Esophagus (tissue), 2 donors: ENCODE measurements around the gene UBASH3A. TPM values are rescaled to one million over a fixed set of nuclear protein-coding genes. Genes with fewer than 3 reads are reported as not detected.
A peak's percentile ranks its signal among the peaks of the same experiment; 100 is the strongest.

Source experiments
- H3K27ac ChIP-seq, 2 donors: one replicate each; pipeline ENCODE4 v1.5.1; 2013; ENCODE audit warnings: low read depth in 2 of 2, mild to moderate bottlenecking in 2 of 2, inconsistent platforms in 1 of 2, low read length in 1 of 2, moderate library complexity in 1 of 2
- H3K27me3 ChIP-seq, 2 donors: one replicate each; pipeline ENCODE4 v1.6.1; 2013; ENCODE audit warnings: low read length in 2 of 2, control low read depth in 1 of 2, mild to moderate bottlenecking in 1 of 2; ENCODE audit not compliant: insufficient read depth in 2 of 2, control insufficient read depth in 1 of 2
- H3K36me3 ChIP-seq, 2 donors: one replicate each; pipeline ENCODE4 v1.6.1; 2013; ENCODE audit warnings: low read length in 1 of 2; ENCODE audit not compliant: control insufficient read depth in 2 of 2, insufficient read depth in 2 of 2
- H3K4me1 ChIP-seq, 2 donors: one replicate each; pipeline ENCODE4 v1.6.1; 2013; ENCODE audit warnings: low read length in 1 of 2; ENCODE audit not compliant: control insufficient read depth in 2 of 2, insufficient read depth in 2 of 2
- H3K4me3 ChIP-seq, 2 donors: one replicate each; pipeline ENCODE4 v1.5.1; 2013; ENCODE audit warnings: low read length in 2 of 2, mild to moderate bottlenecking in 2 of 2, low read depth in 1 of 2, moderate library complexity in 1 of 2
- H3K9me3 ChIP-seq, 2 donors: one replicate each; pipeline ENCODE4 v1.6.1; 2013; ENCODE audit warnings: mild to moderate bottlenecking in 2 of 2, low read depth in 1 of 2, low read length in 1 of 2, moderate library complexity in 1 of 2; ENCODE audit not compliant: control insufficient read depth in 2 of 2, insufficient read depth in 1 of 2
- WGBS, 2 donors: extraction: QIAGEN DNeasy Blood & Tissue Kit; methylation state at CpG; one replicate each; pipeline ENCODE4 v1.1.7; 2013; 5-methylcytosine and 5-hydroxymethylcytosine counted together
- polyA plus RNA-seq, 2 donors: library from polyadenylated mRNA; stranded (reverse); fragments of 200-250 nt; gene quantifications; one replicate each; pipeline ENCODE4 v1.2.3, GENCODE V29; 2013
- donor health status: healthy with polysubstance abuse.
- donor health status: Bipolar disorder and iron deficiency.

UBASH3A gene
- polyA plus RNA-seq, 2 donors: 0.46 to 0.59 TPM

- Histone ChIP-seq H3K27ac (no peak overlapping the region), H3K36me3 (no peaks in the 10 kb centered on the region), H3K4me1 (peaks cover 0 to 8% of the 10 kb centered on the region in 2 donors), H3K9me3 (no peaks in the 10 kb centered on the region), H3K4me3 (no peak overlapping the region), H3K27me3 (no peaks in the 10 kb centered on the region)
- WGBS, 2 donors: 91 to 93% methylated on average over 13 of the region's 13 CpGs
Measured at GRCh38 chr21:42471716-42472330, 68.1 kb downstream of the UBASH3A start.

GRCh38 chr21:42472521-42472920 is 68.8 kb downstream of the UBASH3A start:
- no peak overlapping the region for H3K4me3 ChIP-seq
- H3K4me1 ChIP-seq: peaks cover 2 to 8% of the 10 kb centered on the region in 2 donors
- no peaks in the 10 kb centered on the region for H3K9me3 ChIP-seq
- no peaks in the 10 kb centered on the region for H3K27me3 ChIP-seq
- WGBS, 2 donors: 73% methylated on average over 7 of the region's 7 CpGs
- no peaks in the 10 kb centered on the region for H3K36me3 ChIP-seq
- H3K27ac ChIP-seq: no peak overlapping the region

GRCh38 chr21:42473498-42474042 is 69.9 kb downstream of the UBASH3A start:
- 75 to 86% methylated on average over 9 of the region's 9 CpGs for WGBS, 2 donors
- Histone ChIP-seq H3K27me3 (no peaks in the 10 kb centered on the region), H3K36me3 (no peaks in the 10 kb centered on the region), H3K9me3 (no peaks in the 10 kb centered on the region), H3K4me1 (peaks cover 2 to 8% of the 10 kb centered on the region in 2 donors), H3K4me3 (no peak overlapping the region), H3K27ac (peak overlapping the region; percentile 18 to 82)

- Histone ChIP-seq H3K36me3 (no peaks in the 10 kb centered on the region), H3K9me3 (no peaks in the 10 kb centered on the region), H3K4me1 (peaks cover 2 to 8% of the 10 kb centered on the region in 2 donors), H3K4me3 (no peak overlapping the region), H3K27me3 (no peaks in the 10 kb centered on the region), H3K27ac (peak overlapping the region; percentile 18 to 82)
- WGBS, 2 donors: 55 to 59% methylated on average over 14 of the region's 14 CpGs
Measured at GRCh38 chr21:42474043-42474831, 70.5 kb downstream of the UBASH3A start.

- WGBS, 2 donors: 79 to 85% methylated on average over 7 of the region's 7 CpGs
- Histone ChIP-seq H3K36me3 (no peaks in the 10 kb centered on the region), H3K4me3 (no peak overlapping the region), H3K27ac (peak overlapping the region in 1 of 2 donors; percentile 63), H3K4me1 (peaks cover 2 to 8% of the 10 kb centered on the region in 2 donors), H3K27me3 (no peaks in the 10 kb centered on the region), H3K9me3 (no peaks in the 10 kb centered on the region)
Measured at GRCh38 chr21:42475036-42475435, 71.3 kb downstream of the UBASH3A start.

GRCh38 chr21:42475526-42476387 is 72.1 kb downstream of the UBASH3A start:
- Histone ChIP-seq H3K36me3 (no peaks in the 10 kb centered on the region), H3K27ac (no peak overlapping the region), H3K4me1 (peaks cover 2 to 8% of the 10 kb centered on the region in 2 donors), H3K27me3 (no peaks in the 10 kb centered on the region), H3K4me3 (no peak overlapping the region), H3K9me3 (no peaks in the 10 kb centered on the region)
- 83 to 87% methylated on average over 18 of the region's 18 CpGs for WGBS, 2 donors

DNA sequence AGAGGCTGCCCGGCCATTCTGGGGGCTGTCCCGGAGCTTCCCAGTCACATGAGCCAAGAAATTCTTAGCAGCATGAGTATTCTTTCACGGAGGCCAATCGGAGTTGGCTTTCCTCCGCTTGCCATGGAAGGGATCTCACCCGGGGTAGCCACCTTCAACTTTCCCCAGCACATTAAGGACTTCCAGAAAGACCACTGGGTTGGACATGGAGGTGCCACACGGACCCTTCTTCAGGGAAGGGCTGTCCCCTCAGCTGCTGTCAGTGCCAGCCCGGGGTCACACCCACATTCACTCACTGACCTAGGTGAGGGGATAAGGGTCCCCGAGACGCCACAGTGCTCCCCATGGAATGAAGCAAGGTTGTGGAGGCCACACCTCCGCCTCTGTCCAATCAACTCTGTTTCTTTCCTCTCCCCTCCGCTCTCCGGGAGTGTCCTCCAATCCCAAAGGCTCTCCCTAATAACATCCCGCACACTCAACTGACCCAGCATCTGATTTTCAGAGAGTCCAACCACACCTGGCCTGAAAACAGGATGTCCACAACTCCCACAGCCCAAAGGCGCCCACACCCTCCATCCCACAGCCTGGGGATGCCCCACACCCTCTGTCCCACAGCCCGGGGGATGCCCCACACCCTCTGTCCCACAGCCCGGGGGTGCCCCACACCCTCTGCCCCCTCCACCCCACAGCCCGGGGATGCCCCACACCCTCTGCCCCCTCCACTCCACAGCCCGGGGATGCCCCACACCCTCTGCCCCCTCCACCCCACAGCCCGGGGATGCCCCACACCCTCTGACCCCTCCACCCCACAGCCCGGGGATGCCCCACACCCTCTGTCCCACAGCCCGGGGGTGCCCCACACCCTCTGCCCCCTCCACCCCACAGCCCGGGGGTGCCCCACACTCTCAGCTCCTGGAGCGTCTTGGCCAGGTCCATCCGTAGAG is 73.0 kb downstream of the UBASH3A start:
- Histone ChIP-seq H3K27ac (no peak overlapping the region), H3K36me3 (no peaks in the 10 kb centered on the region), H3K4me1 (peaks cover 2 to 8% of the 10 kb centered on the region in 2 donors), H3K27me3 (no peaks in the 10 kb centered on the region), H3K9me3 (no peaks in the 10 kb centered on the region), H3K4me3 (no peak overlapping the region)
- 86 to 87% methylated on average over 25 of the region's 25 CpGs for WGBS, 2 donors

DNA sequence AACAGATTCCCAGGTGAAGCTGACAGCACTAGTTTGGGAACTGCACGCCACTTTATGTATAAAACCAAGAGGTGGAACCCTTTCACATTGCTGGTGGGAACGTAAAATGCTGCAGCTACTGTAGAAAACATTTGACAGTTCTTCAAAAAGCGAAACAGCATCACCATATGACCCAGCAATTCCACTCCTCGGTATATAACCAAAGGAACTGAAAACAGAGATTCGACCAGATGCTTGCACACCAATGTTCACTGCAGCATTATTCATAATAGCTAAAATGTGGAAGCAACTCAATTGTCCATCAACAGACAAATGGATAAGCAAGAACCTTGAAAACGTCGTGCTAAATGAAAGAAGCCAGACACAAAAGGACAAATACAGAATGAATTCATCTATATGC is 74.8 kb downstream of the UBASH3A start:
- Histone ChIP-seq H3K36me3 (no peaks in the 10 kb centered on the region), H3K9me3 (no peaks in the 10 kb centered on the region), H3K27me3 (no peaks in the 10 kb centered on the region), H3K4me3 (no peak overlapping the region), H3K27ac (no peak overlapping the region), H3K4me1 (peaks cover 2 to 8% of the 10 kb centered on the region in 2 donors)
- 65% methylated on average over 7 of the region's 7 CpGs for WGBS, 2 donors
